Measurements from ENCODE around the gene BDP1. TPM values are rescaled to one million over a fixed set of nuclear protein-coding genes. Genes with fewer than 3 reads are reported as not detected.
A peak's percentile ranks its signal among the peaks of the same experiment; 100 is the strongest.
"Not testable (repeated sequence)": the region's sequence is repeated elsewhere in the genome, so short reads cannot be mapped to it uniquely, and the experiment has no call there.

Gene BDP1
- polyA plus RNA-seq, 1 experiment: 3.7 TPM

DNA sequence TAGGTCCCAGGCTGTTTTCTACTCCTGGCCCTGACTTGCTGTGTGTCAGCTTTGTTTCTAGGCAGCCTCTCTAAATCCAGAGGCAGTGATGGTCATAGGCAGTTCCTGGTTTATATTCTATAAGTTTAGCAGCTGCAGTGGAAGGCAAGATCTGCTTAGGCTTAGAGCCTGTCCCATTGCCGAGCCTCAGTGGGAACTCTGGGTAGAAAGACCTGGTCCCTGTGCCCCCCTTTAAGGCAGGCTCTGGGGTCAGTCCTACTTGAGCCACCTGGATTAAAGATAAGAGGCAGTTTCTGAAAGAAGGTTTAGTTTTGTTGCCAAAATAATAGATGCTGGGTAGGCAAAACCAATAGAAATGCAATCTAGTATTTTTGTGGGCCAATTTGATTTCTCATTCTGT lies 145.3 kb downstream of the BDP1 start:
- no peak overlapping the region for H3K4me3 ChIP-seq (ENCODE audit: low read depth, low read length)
- TF ChIP-seq, protein P1, sequence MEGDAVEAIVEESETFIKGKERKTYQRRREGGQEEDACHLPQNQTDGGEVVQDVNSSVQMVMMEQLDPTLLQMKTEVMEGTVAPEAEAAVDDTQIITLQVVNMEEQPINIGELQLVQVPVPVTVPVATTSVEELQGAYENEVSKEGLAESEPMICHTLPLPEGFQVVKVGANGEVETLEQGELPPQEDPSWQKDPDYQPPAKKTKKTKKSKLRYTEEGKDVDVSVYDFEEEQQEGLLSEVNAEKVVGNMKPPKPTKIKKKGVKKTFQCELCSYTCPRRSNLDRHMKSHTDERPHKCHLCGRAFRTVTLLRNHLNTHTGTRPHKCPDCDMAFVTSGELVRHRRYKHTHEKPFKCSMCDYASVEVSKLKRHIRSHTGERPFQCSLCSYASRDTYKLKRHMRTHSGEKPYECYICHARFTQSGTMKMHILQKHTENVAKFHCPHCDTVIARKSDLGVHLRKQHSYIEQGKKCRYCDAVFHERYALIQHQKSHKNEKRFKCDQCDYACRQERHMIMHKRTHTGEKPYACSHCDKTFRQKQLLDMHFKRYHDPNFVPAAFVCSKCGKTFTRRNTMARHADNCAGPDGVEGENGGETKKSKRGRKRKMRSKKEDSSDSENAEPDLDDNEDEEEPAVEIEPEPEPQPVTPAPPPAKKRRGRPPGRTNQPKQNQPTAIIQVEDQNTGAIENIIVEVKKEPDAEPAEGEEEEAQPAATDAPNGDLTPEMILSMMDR (IDR thresholded peaks at IDR 0.05; ENCODE audit: insufficient read depth, low read depth, low read length): no peak
- H3K27me3 ChIP-seq (ENCODE audit: control insufficient read depth, insufficient read depth, low read length): no peaks in the 10 kb centered on the region
- ChIA-PET CTCF (interaction anchor here (1.0 to 1.4 kb wide), 4 partner anchors 8 to 108 kb away, joined by 3 to 5 read pairs (median 4); no protein-coding TSS in a partner anchor), POLR2A (no interaction called here)
- DNase-seq (ENCODE audit: low read depth): no peak
- no peaks in the 10 kb centered on the region; the same call in 1 of the 2 replicates for H3K36me3 ChIP-seq (ENCODE audit: control insufficient read depth, insufficient read depth, low read length)

DNA sequence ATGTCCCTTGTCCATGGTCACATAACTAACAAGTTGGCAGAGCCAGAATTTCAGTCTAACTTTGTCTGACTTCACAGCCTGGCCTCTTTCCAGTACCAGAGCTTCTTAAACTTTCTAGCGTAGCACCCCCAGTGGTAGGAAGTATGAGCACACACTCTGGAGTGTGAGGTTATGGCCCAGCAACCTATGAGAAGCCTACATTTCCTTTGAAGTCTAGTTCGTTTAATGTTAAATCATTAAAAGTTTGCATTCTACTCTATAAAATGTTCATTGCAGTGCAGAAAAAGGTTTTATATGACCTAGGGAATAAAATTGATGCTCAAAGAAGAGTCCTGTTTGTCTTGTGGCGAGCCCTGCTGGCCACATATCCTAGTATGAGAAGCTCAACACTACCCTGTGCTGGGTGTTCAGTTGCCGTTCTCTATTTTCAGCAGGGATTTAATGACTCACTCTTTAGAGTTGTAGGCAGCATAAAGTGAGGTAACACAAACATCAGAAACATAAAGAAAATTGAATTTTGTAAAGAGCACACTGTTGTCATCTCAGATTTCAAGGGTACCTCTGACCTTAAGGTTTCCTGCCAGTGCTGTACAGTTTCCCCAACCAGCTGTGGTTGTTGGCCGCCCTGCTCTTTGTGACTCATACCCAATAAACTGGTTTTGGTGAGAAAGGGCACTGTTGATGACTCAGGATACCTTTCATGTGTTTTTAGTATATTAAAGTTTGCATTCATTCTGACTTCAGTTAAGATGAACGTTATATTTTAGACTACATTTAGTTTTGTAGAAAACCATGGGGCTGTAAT lies 146.0 kb downstream of the BDP1 start:
- Histone ChIP-seq H3K4me3 (ENCODE audit: low read depth, low read length) (no peak overlapping the region), H3K36me3 (ENCODE audit: control insufficient read depth, insufficient read depth, low read length) (no peaks in the 10 kb centered on the region; the same call in 1 of the 2 replicates), H3K27me3 (ENCODE audit: control insufficient read depth, insufficient read depth, low read length) (no peaks in the 10 kb centered on the region)
- peak; percentile 79 for DNase-seq (ENCODE audit: low read depth)
- TF ChIP-seq, protein P1 (IDR thresholded peaks at IDR 0.05; ENCODE audit: insufficient read depth, low read depth, low read length): peak; percentile 56
- ChIA-PET POLR2A (no interaction called here), CTCF (interaction anchor here (0.9 to 1.4 kb wide), 5 partner anchors 9 to 108 kb away, joined by 3 to 5 read pairs (median 4); no protein-coding TSS in a partner anchor)

DNA sequence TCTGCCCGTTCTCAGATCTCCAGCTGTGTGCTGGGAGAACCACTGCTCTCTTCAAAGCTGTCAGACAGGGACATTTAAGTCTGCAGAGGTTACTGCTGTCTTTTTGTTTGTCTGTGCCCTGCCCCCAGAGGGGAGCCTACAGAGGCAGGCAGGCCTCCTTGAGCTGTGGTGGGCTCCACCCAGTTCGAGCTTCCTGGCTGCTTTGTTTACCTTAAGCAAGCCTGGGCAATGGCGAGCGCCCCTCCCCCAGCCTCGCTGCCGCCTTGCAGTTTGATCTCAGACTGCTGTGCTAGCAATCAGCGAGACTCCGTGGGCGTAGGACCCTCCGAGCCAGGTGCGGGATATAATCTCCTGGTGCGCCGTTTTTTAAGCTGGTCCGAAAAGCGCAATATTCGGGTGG lies 154.5 kb downstream of the BDP1 start:
- H3K36me3 ChIP-seq (ENCODE audit: control insufficient read depth, insufficient read depth, low read length); POLR2A ChIA-PET; H3K4me3 ChIP-seq (ENCODE audit: low read depth, low read length); H3K27me3 ChIP-seq (ENCODE audit: control insufficient read depth, insufficient read depth, low read length); DNase-seq (ENCODE audit: low read depth); CTCF ChIA-PET: not testable (repeated sequence)

DNA sequence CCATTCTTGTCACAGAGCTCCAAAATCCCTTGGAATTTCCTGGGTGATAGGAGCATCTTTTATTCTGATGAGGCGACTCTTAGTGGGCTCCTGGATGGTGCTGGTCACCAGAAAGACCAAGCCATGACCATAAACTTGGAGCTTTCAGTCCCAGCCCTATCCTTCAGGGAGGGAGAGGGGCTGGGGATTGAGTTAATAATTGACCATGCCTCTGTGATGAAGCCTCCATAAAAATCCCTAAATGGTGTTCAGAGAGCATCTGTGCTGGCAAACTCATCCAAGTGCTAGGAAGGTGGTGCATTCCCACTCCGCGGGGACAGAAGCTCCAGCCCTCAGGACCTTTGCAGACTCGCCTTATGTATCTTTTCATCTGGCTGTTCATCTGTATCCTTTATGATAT lies 160.4 kb downstream of the BDP1 start:
- H3K4me3 ChIP-seq (ENCODE audit: low read depth, low read length): no peak overlapping the region
- POLR2A ChIA-PET: no interaction called here
- no peak for DNase-seq (ENCODE audit: low read depth)
- no peaks in the 10 kb centered on the region for H3K27me3 ChIP-seq (ENCODE audit: control insufficient read depth, insufficient read depth, low read length)
- no peaks in the 10 kb centered on the region for H3K36me3 ChIP-seq (ENCODE audit: control insufficient read depth, insufficient read depth, low read length)
- CTCF ChIA-PET: interaction anchor here (1.1 kb wide), 1 partner anchor 15 kb away, joined by 3 read pairs; no protein-coding TSS in a partner anchor
- TF ChIP-seq, protein P1 (IDR thresholded peaks at IDR 0.05; ENCODE audit: insufficient read depth, low read depth, low read length): no peak

Small RNA genes within 50 kb of the gene (small RNA-seq; reads per million reads assigned to genes)
- gene HMGN1P12 (ENCODE audit: insufficient read length, low read depth, low replicate concordance): not detected

Other genes with a start within 250 kb of the BDP1 start
- 16.2 and 24.1 TPM in 2 replicates for gene MCCC2, start 131.7 kb downstream of the BDP1 start, polyA plus RNA-seq (2011; rRNA removed)